GM19397 (cell line): ENCODE results near the gene MCF2L.

ENCODE experiments used
- ATAC-seq: cut with Tn5 transposase; IDR thresholded peaks from one replicate; pipeline ENCODE4 v1.9.1; 2021; ENCODE audit warnings: mild to moderate bottlenecking, moderate library complexity; ENCODE audit not compliant: unreplicated experiment

MCF2L gene

DNA sequence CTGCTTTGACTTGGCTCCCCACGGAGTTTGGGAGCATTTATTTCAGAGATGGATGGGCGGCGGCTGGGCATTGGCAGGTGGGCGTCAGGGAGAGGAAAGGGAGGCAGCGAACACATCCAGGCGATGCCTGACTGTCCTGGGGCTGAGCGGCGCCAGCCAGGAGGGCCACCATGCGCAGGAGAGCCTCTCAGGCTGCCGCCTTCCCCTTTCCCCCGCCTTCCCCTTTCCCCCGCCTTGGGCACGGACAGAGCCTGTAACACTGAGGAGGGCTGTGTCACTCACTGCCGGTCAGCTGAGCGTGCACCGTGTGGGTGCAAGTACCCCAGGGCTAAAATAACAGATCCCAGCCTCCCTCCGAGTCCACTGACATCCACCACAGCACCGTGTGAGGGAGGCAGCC, 11.4 kb downstream of the MCF2L start:
- ATAC-seq: no peak

GRCh38 chr13:112981451-112981850, 12.4 kb downstream of the MCF2L start:
- no peak for ATAC-seq

- no peak for ATAC-seq
Measured at GRCh38 chr13:112982281-112983041, 13.4 kb downstream of the MCF2L start.

DNA sequence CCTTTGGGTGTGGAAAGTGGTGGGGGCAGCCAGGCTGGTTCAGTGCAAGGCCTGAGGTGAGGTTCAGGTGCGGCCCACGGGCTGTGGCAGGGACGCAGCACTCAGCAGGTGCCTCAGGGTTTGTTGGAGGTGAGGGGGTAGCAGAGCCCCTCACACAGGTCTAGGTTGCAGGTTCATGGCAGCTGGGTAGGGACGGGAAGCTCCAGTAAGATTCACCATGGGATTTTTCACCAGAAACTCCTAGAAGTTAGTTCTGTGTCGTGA, 14.0 kb downstream of the MCF2L start:
- ATAC-seq: no peak

DNA sequence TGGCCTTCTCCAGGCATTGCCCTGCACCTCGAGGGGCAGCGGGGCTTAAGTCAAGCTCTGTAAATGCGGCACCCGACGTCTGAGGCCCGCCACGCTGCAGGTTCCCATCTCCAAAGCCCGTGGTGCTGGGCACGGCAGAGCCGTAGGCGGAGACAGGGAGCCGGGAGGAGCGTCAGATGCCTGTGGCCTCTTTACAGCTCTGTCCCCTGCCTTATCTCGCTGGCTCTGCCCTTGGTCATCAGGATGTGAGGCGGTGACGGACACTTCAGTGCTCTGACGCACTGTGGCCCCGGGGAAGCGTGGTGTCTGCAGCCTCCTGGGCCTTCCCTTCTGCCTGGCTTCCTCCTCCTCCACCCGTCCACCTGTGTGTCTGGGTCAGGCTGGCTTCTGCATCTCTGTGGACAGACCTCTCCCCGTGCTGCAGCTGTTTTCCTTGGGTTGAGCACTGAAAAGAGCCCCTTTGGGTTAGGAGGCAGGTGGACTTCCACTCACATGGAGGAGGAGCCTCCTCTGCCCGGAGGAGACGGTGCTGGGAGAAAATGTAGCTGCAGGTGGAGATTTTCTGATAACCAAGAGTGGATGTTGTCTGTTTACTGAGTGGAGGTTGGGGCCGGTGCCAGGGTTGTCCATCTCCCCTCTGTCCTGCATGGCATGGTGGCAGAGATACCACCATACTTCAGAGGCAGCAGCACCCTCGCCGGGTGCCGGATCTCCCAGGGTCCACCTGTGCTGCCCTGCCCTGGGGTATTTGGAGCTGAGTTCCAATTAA, 14.6 kb downstream of the MCF2L start:
- no peak for ATAC-seq

GRCh38 chr13:112984501-112984900, 15.5 kb downstream of the MCF2L start:
- no peak for ATAC-seq

DNA sequence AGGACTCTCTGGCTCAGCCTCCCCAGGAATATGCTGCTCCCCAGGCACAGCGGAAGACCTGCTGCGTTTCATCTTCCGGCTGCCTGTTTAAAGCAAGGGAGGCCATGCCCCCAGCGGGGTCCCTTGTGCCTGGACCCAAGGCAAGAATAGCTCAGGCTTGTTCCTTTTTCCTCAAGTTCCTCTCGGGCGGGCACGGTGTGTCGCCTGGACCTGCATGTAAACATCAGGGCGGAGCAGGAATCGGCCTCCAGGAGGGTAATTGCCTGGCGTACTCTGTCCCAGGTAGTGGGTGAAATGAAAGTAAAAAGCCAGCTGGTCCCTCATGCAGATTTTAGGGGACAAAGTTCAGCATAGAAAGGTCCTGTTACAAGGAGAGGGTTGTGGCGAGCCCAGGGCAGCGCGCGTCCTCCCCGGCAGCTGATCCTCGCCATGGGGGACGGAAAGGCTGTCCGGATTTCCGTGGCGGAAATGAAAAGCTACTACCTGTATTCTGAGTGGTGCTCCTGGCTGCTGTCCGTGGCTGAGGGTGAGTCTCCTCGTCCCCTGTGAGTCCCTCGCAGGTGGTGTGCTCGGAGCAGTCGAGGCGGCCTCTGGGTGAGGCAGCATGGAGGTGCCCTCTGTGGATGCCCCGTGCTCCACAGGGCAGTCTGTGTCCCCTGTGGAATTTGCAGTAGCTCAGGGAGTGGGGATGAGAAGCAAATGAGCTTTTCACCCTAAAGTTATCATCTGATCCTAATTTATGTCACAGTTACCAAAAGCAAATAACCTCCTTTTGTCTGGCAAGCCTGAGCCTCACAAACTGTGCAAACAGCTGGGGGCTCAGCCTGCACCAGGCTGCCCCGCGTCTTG, 16.2 kb downstream of the MCF2L start:
- no peak for ATAC-seq

DNA sequence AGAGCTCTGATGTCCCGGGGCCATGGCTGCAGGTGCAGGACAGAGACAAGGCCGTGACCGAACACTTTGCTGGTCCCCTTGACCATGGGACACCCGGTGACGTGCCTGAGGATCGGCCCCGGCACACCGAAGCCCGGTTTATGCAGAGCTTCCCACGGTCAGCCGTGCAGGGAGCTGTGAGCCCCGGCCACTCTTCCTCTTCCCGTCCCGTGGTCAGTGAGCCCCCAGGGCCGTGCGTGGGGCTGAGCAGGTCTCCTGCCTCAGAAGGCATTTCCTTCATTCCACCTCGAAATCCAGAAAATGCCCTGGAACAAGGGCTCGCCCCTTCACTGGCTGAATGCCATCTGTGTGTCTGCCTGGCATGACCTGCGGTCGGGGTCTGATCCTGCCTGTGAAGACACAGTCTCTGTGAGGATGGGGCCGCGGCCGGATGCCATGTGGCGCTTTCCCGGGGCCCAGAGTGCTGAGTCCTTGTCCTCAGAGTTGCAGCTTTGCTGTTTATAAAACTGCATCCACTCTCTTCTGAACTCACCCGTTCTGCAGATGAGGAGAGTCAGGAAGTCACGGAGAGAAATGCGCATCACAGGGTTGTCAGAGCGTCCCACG, 16.9 kb downstream of the MCF2L start:
- no peak for ATAC-seq

DNA sequence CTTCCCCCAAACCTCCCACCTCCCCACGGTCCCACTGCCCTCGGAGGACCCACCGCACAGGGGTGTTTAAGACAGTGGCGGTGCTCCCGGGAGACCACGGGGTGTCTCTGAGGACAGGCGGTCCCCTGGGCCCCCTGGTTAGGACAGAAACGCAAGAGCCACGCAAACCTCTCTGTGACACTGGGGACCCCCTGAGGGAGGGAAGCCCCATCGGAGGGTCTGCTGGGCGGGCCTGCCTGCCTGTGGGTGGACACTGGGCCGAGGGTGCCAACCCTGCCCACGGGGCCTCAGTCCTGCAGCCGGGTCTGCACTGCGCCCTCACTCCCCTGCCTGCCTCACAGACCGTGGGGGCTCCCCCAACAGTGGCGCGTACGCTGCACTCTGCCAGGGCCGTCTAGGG, 17.5 kb downstream of the MCF2L start:
- ATAC-seq: no peak

DNA sequence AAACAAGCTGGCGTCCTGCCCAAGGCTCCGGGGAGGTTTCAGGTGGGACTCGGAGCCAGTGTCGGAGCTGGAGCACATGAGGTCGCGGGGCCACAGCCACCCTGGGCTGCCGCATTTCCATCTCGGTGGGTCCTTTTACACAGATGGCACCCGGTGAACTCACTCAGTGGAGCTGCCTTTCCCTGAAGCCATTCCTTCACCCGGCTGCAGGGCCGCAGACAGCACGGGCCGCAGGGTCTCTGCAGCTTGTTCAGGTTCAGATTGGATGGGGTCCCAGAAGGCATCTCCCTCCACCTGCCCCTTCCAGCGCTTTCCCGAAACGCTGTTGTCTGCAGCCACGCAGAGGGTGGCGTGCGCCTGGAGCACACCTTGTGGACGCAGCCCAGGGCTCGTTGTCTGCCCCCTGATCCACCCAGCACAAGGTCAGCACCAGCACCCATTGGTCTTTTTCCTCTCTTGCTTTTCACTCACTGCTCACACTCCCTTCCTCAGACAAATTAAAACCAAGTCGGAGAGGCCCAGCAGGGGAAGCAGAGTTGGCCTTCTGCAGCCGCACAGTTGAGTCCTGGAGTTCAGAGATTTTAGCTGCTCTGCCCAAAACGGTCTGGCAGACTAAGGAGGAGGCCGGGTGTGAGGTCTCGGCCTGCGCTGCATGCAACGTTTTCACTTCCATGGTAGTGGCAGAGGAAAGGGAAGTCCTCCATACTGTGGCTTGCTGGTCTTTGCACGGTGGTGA, 18.1 kb downstream of the MCF2L start:
- no peak for ATAC-seq

- ATAC-seq: no peak
Measured at GRCh38 chr13:112987682-112988024, 18.6 kb downstream of the MCF2L start.

DNA sequence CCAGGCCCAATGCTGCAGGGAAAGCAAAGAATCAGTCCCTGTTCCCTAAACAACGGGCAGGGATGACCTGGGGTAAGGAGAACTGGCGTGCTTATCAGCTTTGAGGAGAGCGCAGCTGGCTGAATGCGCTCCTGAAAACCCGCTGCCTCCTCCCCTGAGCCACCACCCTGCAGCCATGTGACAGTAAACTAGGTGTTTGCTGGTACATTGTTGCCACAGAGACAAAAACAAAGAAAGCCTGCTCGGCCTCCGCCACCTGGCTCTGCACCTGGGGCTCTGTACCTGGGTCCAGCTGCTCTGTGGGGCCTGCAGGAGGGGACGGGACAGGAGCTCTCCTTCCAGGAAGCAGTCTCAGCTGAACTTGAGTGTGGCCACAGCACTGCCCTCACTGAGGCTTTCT, 21.8 kb downstream of the MCF2L start:
- ATAC-seq: no peak

DNA sequence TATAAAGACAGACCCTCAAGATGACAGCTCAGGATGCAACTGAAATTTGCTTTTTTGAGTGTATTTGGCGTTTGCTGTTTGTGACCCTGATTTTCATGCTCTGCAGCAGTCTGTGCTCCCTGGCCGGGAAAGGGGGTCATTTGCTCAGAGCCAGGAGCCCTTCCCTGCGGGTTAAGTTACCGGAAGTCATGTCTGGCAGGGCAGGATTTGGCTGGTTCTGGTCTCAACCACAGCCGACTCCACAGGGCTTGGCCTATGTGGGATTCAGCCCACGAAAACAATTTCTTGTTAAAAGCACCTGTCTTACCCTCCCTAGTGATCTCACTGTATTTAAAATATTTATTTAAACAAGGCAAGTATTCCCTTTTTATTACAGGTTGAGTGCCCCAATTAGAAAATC, 22.6 kb downstream of the MCF2L start:
- ATAC-seq: no peak

- ATAC-seq: no peak
Measured at GRCh38 chr13:112992931-112993680, 24.1 kb downstream of the MCF2L start.

- ATAC-seq: no peak
Measured at GRCh38 chr13:112994084-112994780, 25.2 kb downstream of the MCF2L start.

DNA sequence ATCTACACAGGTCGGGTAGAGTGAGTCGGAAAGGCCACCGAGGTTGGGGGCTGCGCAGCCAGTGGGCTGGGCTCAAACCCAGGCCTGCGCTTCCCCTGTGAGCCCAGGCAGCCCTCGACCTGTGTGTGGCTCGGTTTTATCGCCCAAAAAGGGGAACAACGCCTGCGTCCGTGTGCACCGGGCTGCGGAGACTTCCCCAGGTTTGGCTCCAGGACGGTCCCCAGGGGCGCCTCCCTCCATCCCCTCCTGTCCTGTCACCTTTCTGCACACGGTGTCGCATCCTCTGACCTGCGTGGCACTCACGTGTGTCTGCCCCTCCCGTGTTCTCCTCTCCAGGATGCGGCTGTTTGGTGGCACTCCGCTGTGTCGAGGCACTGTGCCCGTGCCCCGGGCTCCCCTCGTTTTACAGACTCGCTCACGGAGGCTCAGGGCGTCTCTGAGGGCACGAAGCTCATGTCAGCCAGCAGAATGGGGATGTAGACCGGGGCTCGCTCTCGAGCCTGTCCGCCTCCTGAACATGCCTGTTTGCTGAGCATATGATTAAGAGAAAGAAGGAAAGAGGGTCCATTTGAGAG, 25.9 kb downstream of the MCF2L start:
- no peak for ATAC-seq

GRCh38 chr13:112995395-112996191, 26.6 kb downstream of the MCF2L start:
- ATAC-seq: no peak

GRCh38 chr13:112996671-112997091, 27.7 kb downstream of the MCF2L start:
- ATAC-seq: no peak
